IMR-90 (cell line): Measurements from ENCODE around the gene CD84. TPM values are rescaled to one million over a fixed set of nuclear protein-coding genes. Genes with fewer than 3 reads are reported as not detected.

ENCODE experiments used
- ATAC-seq: fragments of 200-7000 bp; cut with Tn5 transposase; 2 replicates; pipeline ENCODE4 v1.9.1; 2020; ENCODE audit warnings: low read depth, mild to moderate bottlenecking, moderate library complexity
- BruUV-seq: library from RNA; stranded (reverse); fragments of 400-500 nt; replicated peaks from 2 replicates; lab custom pipeline; 2021; lab: Mats Ljungman, UMichigan
- CTCF ChIA-PET: fragments of 300-600 bp; formaldehyde crosslinking; extraction: SDS; loops from one replicate; lab custom pipeline; 2021; ENCODE audit warnings: antibody characterized with exemption; lab: Yijun Ruan, JAX
- POLR2A ChIA-PET: fragments of 300-600 bp; sonication (Branson Sonifier 250); formaldehyde crosslinking; loops from one replicate; lab custom pipeline; 2022; ENCODE audit warnings: antibody characterized with exemption; ENCODE audit not compliant: unreplicated experiment; lab: Charles Lee
- DNase-seq: peaks from one replicate; pipeline ENCODE4 v3.0.0; 2013
- H2AFZ ChIP-seq: replicated peaks from 2 replicates; pipeline ENCODE3; 2013; ENCODE audit warnings: low read length, mild to moderate bottlenecking; ENCODE audit not compliant: poor library complexity
- H2AK5ac ChIP-seq: 2 replicates; pipeline ENCODE4 v1.6.1; 2013; ENCODE audit warnings: low read depth, low read length, inconsistent platforms
- H2AK9ac ChIP-seq: replicated peaks from 2 replicates; pipeline ENCODE3; 2013; ENCODE audit warnings: mild to moderate bottlenecking, low read depth, low read length, moderate library complexity; ENCODE audit not compliant: poor library complexity
- H2BK120ac ChIP-seq: 2 replicates; pipeline ENCODE4 v1.6.1; 2013; ENCODE audit warnings: low read depth, low read length, inconsistent platforms
- H2BK15ac ChIP-seq: 3 replicates; pipeline ENCODE4 v1.6.1; 2013; ENCODE audit warnings: low read depth, low read length, inconsistent platforms
- H2BK20ac ChIP-seq: 2 replicates; pipeline ENCODE4 v1.6.1; 2013; ENCODE audit warnings: low read depth, mild to moderate bottlenecking, inconsistent platforms, low read length, moderate library complexity
- H2BK5ac ChIP-seq: 2 replicates; pipeline ENCODE4 v1.6.1; 2013; ENCODE audit warnings: mild to moderate bottlenecking, low read depth, low read length, inconsistent platforms; ENCODE audit not compliant: poor library complexity, severe bottlenecking
- H3K14ac ChIP-seq: replicated peaks from 2 replicates; pipeline ENCODE4 v1.6.1; 2013; ENCODE audit warnings: low read depth, low read length, inconsistent platforms
- H3K18ac ChIP-seq: 2 replicates; pipeline ENCODE4 v1.6.1; 2013; ENCODE audit warnings: low read depth, low read length, control low read depth
- H3K23ac ChIP-seq: 2 replicates; pipeline ENCODE4 v1.6.1; 2013; ENCODE audit warnings: low read depth, low read length, inconsistent platforms
- H3K27ac ChIP-seq: 2 replicates; pipeline ENCODE4 v1.5.1; 2013; ENCODE audit warnings: mild to moderate bottlenecking, control low read depth, low read length; ENCODE audit not compliant: insufficient read depth
- H3K27me3 ChIP-seq: 2 replicates; pipeline ENCODE4 v1.6.1; 2013; ENCODE audit warnings: low read length; ENCODE audit not compliant: control insufficient read depth, insufficient read depth
- H3K36me3 ChIP-seq: 2 replicates; pipeline ENCODE4 v1.6.1; 2013; ENCODE audit warnings: low read length, mixed read lengths; ENCODE audit not compliant: control insufficient read depth, insufficient read depth
- H3K4ac ChIP-seq: 2 replicates; pipeline ENCODE4 v1.6.1; 2013; ENCODE audit warnings: low read depth, low read length, inconsistent platforms
- H3K4me1 ChIP-seq: 2 replicates; pipeline ENCODE4 v1.6.1; 2013; ENCODE audit warnings: low read length, mixed read lengths; ENCODE audit not compliant: control insufficient read depth, insufficient read depth
- H3K4me2 ChIP-seq: 2 replicates; pipeline ENCODE4 v1.6.1; 2013; ENCODE audit warnings: low read depth, mild to moderate bottlenecking, control low read depth, low read length, moderate library complexity
- H3K4me3 ChIP-seq: 2 replicates; pipeline ENCODE4 v1.5.1; 2013; ENCODE audit warnings: low read depth, mild to moderate bottlenecking, control low read depth, low read length, moderate library complexity; ENCODE audit not compliant: insufficient read depth
- H3K56ac ChIP-seq: 2 replicates; pipeline ENCODE4 v1.6.1; 2013; ENCODE audit warnings: low read length, inconsistent platforms; ENCODE audit not compliant: insufficient read depth; ENCODE audit errors: extremely low read depth
- H3K79me1 ChIP-seq, 2 experiments: 2 replicates each; pipeline ENCODE4 v1.6.1; 2013; ENCODE audit warnings: low read length in 2 of 2, inconsistent platforms in 1 of 2, low read depth in 1 of 2
- H3K9ac ChIP-seq: 2 replicates; pipeline ENCODE4 v1.6.1; 2013; ENCODE audit warnings: low read depth, low read length, control low read depth
- H3K9me1 ChIP-seq: 2 replicates; pipeline ENCODE4 v1.6.1; 2013; ENCODE audit warnings: low read length, inconsistent platforms; ENCODE audit not compliant: insufficient read depth
- H3K9me3 ChIP-seq: 2 replicates; pipeline ENCODE4 v1.6.1; 2013; ENCODE audit warnings: low read length; ENCODE audit not compliant: control insufficient read depth, insufficient read depth
- H4K20me1 ChIP-seq: 2 replicates; pipeline ENCODE4 v1.6.1; 2013; ENCODE audit warnings: low read length, inconsistent platforms; ENCODE audit not compliant: insufficient read depth
- H4K5ac ChIP-seq: 2 replicates; pipeline ENCODE4 v1.6.1; 2013; ENCODE audit warnings: mild to moderate bottlenecking, low read depth, low read length, control low read depth
- H4K8ac ChIP-seq, 2 experiments: 2 replicates each; pipeline ENCODE4 v1.6.1; 2013; ENCODE audit warnings: low read depth in 2 of 2, low read length in 2 of 2, control low read depth in 1 of 2, inconsistent platforms in 1 of 2
- H4K91ac ChIP-seq: 2 replicates; pipeline ENCODE4 v1.6.1; 2013; ENCODE audit warnings: low read depth, low read length, inconsistent platforms; ENCODE audit not compliant: insufficient read depth
- BHLHE40 ChIP-seq: fragments of 150-350 bp; IDR thresholded peaks from 2 replicates; pipeline ENCODE4 v1.6.1; 2016; ENCODE audit warnings: mild to moderate bottlenecking, low read depth, low read length
- CEBPB ChIP-seq: IDR thresholded peaks from 2 replicates; pipeline ENCODE4 v1.6.1; 2012; ENCODE audit warnings: low read depth, low read length, improper control_type of control experiment
- CHD1 ChIP-seq: IDR thresholded peaks from 2 replicates; pipeline ENCODE4 v1.6.1; 2012; ENCODE audit warnings: low read depth, low read length, improper control_type of control experiment
- FOS ChIP-seq: fragments of 150-350 bp; IDR thresholded peaks from 2 replicates; pipeline ENCODE4 v1.6.1; 2016; ENCODE audit warnings: low read depth, low read length
- MAFK ChIP-seq: IDR thresholded peaks from 2 replicates; pipeline ENCODE4 v1.6.1; 2012; ENCODE audit warnings: low read depth, low read length, improper control_type of control experiment
- MAZ ChIP-seq: IDR thresholded peaks from 2 replicates; pipeline ENCODE4 v1.6.1; 2012; ENCODE audit warnings: low read depth, mild to moderate bottlenecking, low read length, improper control_type of control experiment, moderate library complexity, borderline replicate concordance
- MXI1 ChIP-seq: IDR thresholded peaks from 2 replicates; pipeline ENCODE4 v1.6.1; 2012; ENCODE audit warnings: low read depth, mild to moderate bottlenecking, low read length, moderate library complexity, borderline replicate concordance
- NFE2L2 ChIP-seq: fragments of 150-350 bp; IDR thresholded peaks from 2 replicates; pipeline ENCODE4 v1.6.1; 2016; ENCODE audit warnings: low read depth, mild to moderate bottlenecking, low read length
- POLR2A ChIP-seq: IDR thresholded peaks from 2 replicates; pipeline ENCODE4 v1.6.1; 2012; ENCODE audit warnings: mild to moderate bottlenecking, low read depth, low read length
- RAD21 ChIP-seq: IDR thresholded peaks from 2 replicates; pipeline ENCODE4 v1.6.1; 2012; ENCODE audit warnings: low read length, improper control_type of control experiment
- RCOR1 ChIP-seq: IDR thresholded peaks from 2 replicates; pipeline ENCODE4 v1.6.1; 2012; ENCODE audit warnings: mild to moderate bottlenecking, low read length, improper control_type of control experiment; ENCODE audit not compliant: insufficient replicate concordance
- RFX5 ChIP-seq: IDR thresholded peaks from 2 replicates; pipeline ENCODE4 v1.8.0; 2012; ENCODE audit warnings: low read depth, mild to moderate bottlenecking, low read length, moderate library complexity
- SMC3 ChIP-seq: fragments of 150-350 bp; IDR thresholded peaks from 2 replicates; pipeline ENCODE4 v1.6.1; 2016; ENCODE audit warnings: low read depth, mild to moderate bottlenecking, antibody characterized with exemption, low read length, moderate library complexity
- dilution Hi-C: fragments of 300-500 bp; cut with HindIII; formaldehyde crosslinking; loops from one replicate; pipeline ENCODE4 v1.14.3; 2018; ENCODE audit warnings: low sequenced_read_pairs; ENCODE audit not compliant: unreplicated experiment
- in situ Hi-C: fragments of 300-500 bp; cut with MboI; formaldehyde crosslinking; loops from 3 replicates; pipeline ENCODE4 v1.14.3; 2019; ENCODE audit warnings: low sequenced_read_pairs, inconsistent platforms, mixed read lengths
- intact Hi-C: fragments of 100-400 bp; cut with micrococcal nuclease; formaldehyde crosslinking; loops from 2 replicates; pipeline ENCODE4 v1.10.0; 2022
- polyA plus RNA-seq, 3 experiments: library from polyadenylated mRNA; depleted of rRNA; stranded (reverse); fragments of >200 nt; gene quantifications; 2 replicates each; pipeline ENCODE4 v1.2.3, GENCODE V29; 2012; ENCODE audit warnings: low replicate concordance in 1 of 3
- total RNA-seq: library from RNA; depleted of rRNA; stranded (reverse); fragments of >200 nt; gene quantifications from 2 replicates; pipeline ENCODE4 v1.2.3, GENCODE V29; 2012
- TF ChIP-seq, protein P1 (sequence below): conservative IDR thresholded peaks from 2 replicates; pipeline ENCODE4 v1.5.1; 2012; ENCODE audit warnings: mild to moderate bottlenecking, low read depth, low read length, improper control_type of control experiment
- TF ChIP-seq, protein P2 (sequence below): fragments of 150-350 bp; IDR thresholded peaks from 2 replicates; pipeline ENCODE4 v1.6.1; 2017; ENCODE audit warnings: mild to moderate bottlenecking, antibody characterized with exemption, low read length, low read depth
- TF ChIP-seq, protein P3 (sequence below): fragments of 150-350 bp; IDR thresholded peaks from 2 replicates; pipeline ENCODE4 v1.6.1; 2016; ENCODE audit warnings: low read depth, mild to moderate bottlenecking, low read length, moderate library complexity, borderline replicate concordance

Gene CD84
- total and polyA plus RNA-seq, 2 of the 4 experiments (the other 2 are of a cell fraction), result not detected

DNA sequence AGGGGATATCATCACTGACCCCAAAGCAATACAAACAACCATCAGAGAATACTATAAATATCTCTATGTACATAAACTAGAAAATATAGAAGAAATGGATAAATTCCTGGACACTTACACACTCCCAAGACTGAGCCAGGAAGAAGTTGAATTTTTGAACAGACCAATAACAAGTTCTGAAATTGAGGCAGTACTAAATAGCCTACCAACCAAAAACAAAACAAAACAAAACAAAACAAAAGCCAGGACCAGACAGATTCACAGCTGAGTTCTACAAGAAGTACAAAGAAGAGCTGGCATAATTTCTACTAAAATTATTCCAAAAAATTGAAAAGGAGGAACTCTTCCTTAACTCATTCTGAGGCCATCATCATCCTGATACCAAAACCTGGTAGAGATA is 18.5 kb downstream of the CD84 start:
- Histone ChIP-seq H2BK120ac (no peak overlapping the region), H3K9ac (no peak overlapping the region), H4K20me1 (no peaks in the 10 kb centered on the region), H2BK5ac (no peak overlapping the region), H4K91ac (no peak overlapping the region), H3K27ac (no peak overlapping the region), H3K18ac (no peak overlapping the region), H3K56ac (no peak overlapping the region), H3K4ac (no peak overlapping the region), H2BK20ac (no peak overlapping the region), H3K9me1 (no peaks in the 10 kb centered on the region), H2AFZ (no peak overlapping the region), H4K8ac (no peak overlapping the region), H3K27me3 (no peaks in the 10 kb centered on the region), H2AK9ac (no peak overlapping the region), H3K4me2 (no peak overlapping the region), H4K5ac (no peak overlapping the region), H3K79me1 (no peaks in the 10 kb centered on the region), H3K4me3 (no peak overlapping the region), H3K23ac (no peak overlapping the region), H3K4me1 (no peaks in the 10 kb centered on the region), H2AK5ac (no peak overlapping the region), H2BK15ac (no peak overlapping the region), H3K36me3 (no peaks in the 10 kb centered on the region), H3K14ac (no peak overlapping the region), H3K9me3 (no peaks in the 10 kb centered on the region)
- ChIA-PET POLR2A (no interaction called here), CTCF (no interaction called here)
- TF ChIP-seq FOS (no peak), POLR2A (no peak), MXI1 (no peak), NFE2L2 (no peak), SMC3 (no peak), RAD21 (no peak), MAZ (no peak), RCOR1 (no peak), MAFK (no peak), CHD1 (no peak), CEBPB (no peak), BHLHE40 (no peak), RFX5 (no peak)
- TF ChIP-seq, protein P1, sequence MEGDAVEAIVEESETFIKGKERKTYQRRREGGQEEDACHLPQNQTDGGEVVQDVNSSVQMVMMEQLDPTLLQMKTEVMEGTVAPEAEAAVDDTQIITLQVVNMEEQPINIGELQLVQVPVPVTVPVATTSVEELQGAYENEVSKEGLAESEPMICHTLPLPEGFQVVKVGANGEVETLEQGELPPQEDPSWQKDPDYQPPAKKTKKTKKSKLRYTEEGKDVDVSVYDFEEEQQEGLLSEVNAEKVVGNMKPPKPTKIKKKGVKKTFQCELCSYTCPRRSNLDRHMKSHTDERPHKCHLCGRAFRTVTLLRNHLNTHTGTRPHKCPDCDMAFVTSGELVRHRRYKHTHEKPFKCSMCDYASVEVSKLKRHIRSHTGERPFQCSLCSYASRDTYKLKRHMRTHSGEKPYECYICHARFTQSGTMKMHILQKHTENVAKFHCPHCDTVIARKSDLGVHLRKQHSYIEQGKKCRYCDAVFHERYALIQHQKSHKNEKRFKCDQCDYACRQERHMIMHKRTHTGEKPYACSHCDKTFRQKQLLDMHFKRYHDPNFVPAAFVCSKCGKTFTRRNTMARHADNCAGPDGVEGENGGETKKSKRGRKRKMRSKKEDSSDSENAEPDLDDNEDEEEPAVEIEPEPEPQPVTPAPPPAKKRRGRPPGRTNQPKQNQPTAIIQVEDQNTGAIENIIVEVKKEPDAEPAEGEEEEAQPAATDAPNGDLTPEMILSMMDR, result no peak
- TF ChIP-seq, protein P2, sequence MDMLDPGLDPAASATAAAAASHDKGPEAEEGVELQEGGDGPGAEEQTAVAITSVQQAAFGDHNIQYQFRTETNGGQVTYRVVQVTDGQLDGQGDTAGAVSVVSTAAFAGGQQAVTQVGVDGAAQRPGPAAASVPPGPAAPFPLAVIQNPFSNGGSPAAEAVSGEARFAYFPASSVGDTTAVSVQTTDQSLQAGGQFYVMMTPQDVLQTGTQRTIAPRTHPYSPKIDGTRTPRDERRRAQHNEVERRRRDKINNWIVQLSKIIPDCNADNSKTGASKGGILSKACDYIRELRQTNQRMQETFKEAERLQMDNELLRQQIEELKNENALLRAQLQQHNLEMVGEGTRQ, result no peak
- TF ChIP-seq, protein P3, sequence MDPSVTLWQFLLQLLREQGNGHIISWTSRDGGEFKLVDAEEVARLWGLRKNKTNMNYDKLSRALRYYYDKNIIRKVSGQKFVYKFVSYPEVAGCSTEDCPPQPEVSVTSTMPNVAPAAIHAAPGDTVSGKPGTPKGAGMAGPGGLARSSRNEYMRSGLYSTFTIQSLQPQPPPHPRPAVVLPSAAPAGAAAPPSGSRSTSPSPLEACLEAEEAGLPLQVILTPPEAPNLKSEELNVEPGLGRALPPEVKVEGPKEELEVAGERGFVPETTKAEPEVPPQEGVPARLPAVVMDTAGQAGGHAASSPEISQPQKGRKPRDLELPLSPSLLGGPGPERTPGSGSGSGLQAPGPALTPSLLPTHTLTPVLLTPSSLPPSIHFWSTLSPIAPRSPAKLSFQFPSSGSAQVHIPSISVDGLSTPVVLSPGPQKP, result no peak
- dilution Hi-C loops, result no loop called here
- intact Hi-C loops, result no loop called here
- no TSS peak for BruUV-seq
- no peak for ATAC-seq
- no peak for DNase-seq
- in situ Hi-C loops, result no loop called here
